Muscle layer of duodenum (tissue), 2 donors: ENCODE data around the gene ABCF3.

Experiments
- H3K27ac ChIP-seq: one replicate; pipeline ENCODE4 v1.7.0; 2013; ENCODE audit warnings: mild to moderate bottlenecking, low read length
- H3K27me3 ChIP-seq: one replicate; pipeline ENCODE4 v1.7.0; 2013; ENCODE audit warnings: low read depth, mild to moderate bottlenecking, control low read depth, low read length
- H3K36me3 ChIP-seq, 2 donors: one replicate each; pipeline ENCODE4 v1.7.0; 2013; ENCODE audit warnings: low read length in 2 of 2, control low read depth in 1 of 2, mild to moderate bottlenecking in 1 of 2; ENCODE audit not compliant: insufficient read depth in 2 of 2, control insufficient read depth in 1 of 2
- H3K4me1 ChIP-seq, 2 donors: one replicate each; pipeline ENCODE4 v1.7.0; 2013; ENCODE audit warnings: low read length in 2 of 2, mild to moderate bottlenecking in 2 of 2, control low read depth in 1 of 2, moderate library complexity in 1 of 2; ENCODE audit not compliant: insufficient read depth in 2 of 2, control insufficient read depth in 1 of 2
- H3K4me3 ChIP-seq, 2 donors: one replicate each; pipeline ENCODE4 v1.7.0; 2013; ENCODE audit warnings: low read length in 2 of 2, low read depth in 1 of 2, mild to moderate bottlenecking in 1 of 2
- H3K9me3 ChIP-seq, 2 donors: one replicate each; pipeline ENCODE4 v1.7.0; 2013; ENCODE audit warnings: low read length in 2 of 2, control low read depth in 1 of 2, mild to moderate bottlenecking in 1 of 2; ENCODE audit not compliant: control insufficient read depth in 1 of 2
- donor health status: healthy.

ABCF3 gene

GRCh38 chr3:184168363-184169120 is 17.5 kb upstream of the ABCF3 start:
- Histone ChIP-seq H3K36me3 (peaks cover 69 to 89% of the 10 kb centered on the region in 2 donors), H3K4me1 (peaks cover 0 to 13% of the 10 kb centered on the region in 2 donors), H3K27me3 (no peaks in the 10 kb centered on the region), H3K27ac (peak overlapping the region; percentile 13), H3K9me3 (no peaks in the 10 kb centered on the region), H3K4me3 (no peak overlapping the region)

GRCh38 chr3:184169896-184170875 is 15.8 kb upstream of the ABCF3 start:
- peaks cover 0 to 14% of the 10 kb centered on the region in 2 donors for H3K4me1 ChIP-seq
- H3K27ac ChIP-seq: no peak overlapping the region
- H3K36me3 ChIP-seq: peaks cover 53 to 73% of the 10 kb centered on the region in 2 donors
- H3K27me3 ChIP-seq: no peaks in the 10 kb centered on the region
- no peak overlapping the region for H3K4me3 ChIP-seq
- no peaks in the 10 kb centered on the region for H3K9me3 ChIP-seq

- Histone ChIP-seq H3K27me3 (no peaks in the 10 kb centered on the region), H3K4me3 (no peak overlapping the region), H3K4me1 (peaks cover 8 to 26% of the 10 kb centered on the region in 2 donors), H3K36me3 (peaks cover 40 to 64% of the 10 kb centered on the region in 2 donors), H3K9me3 (no peaks in the 10 kb centered on the region), H3K27ac (no peak overlapping the region)
These were observed 14.4 kb upstream of the ABCF3 start for GRCh38 chr3:184171562-184171961.

DNA sequence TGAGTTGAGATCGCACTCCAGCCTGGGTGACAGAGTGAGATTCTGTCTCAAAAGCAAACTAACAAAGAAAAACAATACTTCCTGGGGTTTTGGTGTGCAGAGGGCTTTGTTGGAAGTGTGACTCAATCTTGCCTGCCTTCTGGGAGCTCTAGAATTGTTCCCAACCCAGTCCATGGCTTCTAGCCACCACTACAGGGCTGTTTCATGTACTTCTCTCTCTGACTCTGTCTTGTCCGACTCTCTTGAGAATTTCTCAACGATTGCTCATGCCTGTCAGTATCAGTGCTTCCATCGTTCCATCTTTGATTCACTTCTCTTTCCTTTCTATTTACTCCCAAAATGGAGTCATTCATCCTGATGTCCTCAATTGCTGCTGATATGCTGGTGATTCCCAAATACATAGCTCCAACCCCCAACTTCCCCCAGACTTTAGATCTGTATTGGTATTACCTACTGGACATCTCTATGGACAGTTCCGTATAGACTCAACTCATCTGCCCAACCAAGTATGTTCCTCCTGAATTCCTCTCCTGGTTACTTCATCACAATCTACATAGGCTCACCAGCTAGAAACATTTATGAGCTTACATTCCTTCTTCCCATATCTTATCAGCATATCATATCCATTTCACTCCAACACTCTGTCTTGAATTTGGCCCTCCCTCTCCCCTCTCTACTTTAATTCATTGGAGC is 13.2 kb upstream of the ABCF3 start:
- no peaks in the 10 kb centered on the region for H3K9me3 ChIP-seq
- no peak overlapping the region for H3K27ac ChIP-seq
- H3K4me3 ChIP-seq: no peak overlapping the region
- H3K4me1 ChIP-seq: peaks cover 15 to 38% of the 10 kb centered on the region in 2 donors
- peaks cover 27 to 61% of the 10 kb centered on the region in 2 donors for H3K36me3 ChIP-seq
- H3K27me3 ChIP-seq: no peaks in the 10 kb centered on the region

DNA sequence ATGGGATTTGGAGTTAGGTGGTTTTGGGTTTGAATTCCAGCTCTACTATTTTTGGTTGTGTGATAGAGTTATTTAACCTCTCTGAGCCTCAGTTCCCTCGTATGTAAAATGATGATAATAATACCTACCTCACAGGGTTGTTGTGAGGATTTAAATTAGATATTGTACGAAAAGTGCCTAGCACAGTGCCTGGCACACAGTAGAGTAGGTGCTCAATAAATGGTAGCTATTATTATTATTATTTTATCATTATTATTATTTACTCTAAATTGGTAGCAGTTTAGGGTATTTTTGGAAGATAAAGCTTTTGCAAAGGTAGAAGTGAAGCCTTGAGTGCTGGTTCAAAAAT is 12.7 kb upstream of the ABCF3 start:
- Histone ChIP-seq H3K27me3 (no peaks in the 10 kb centered on the region), H3K36me3 (peaks cover 27 to 61% of the 10 kb centered on the region in 2 donors), H3K4me1 (peaks cover 15 to 43% of the 10 kb centered on the region in 2 donors), H3K9me3 (no peaks in the 10 kb centered on the region), H3K27ac (no peak overlapping the region), H3K4me3 (no peak overlapping the region)

- Histone ChIP-seq H3K27me3 (no peaks in the 10 kb centered on the region), H3K9me3 (no peaks in the 10 kb centered on the region), H3K36me3 (peaks cover 27 to 62% of the 10 kb centered on the region in 2 donors), H3K27ac (peak overlapping the region; percentile 28), H3K4me1 (peaks cover 15 to 38% of the 10 kb centered on the region in 2 donors), H3K4me3 (no peak overlapping the region)
These were observed 11.7 kb upstream of the ABCF3 start for GRCh38 chr3:184174284-184174645.

GRCh38 chr3:184174646-184175492 is 11.1 kb upstream of the ABCF3 start, which contains the start of gene AP2M1:
Gene AP2M1 (plus strand): TSS chr3:184174855. CDS start chr3:184176994, 2,139 bp downstream.
- peaks cover 33 to 63% of the 10 kb centered on the region in 2 donors for H3K36me3 ChIP-seq
- H3K27me3 ChIP-seq: no peaks in the 10 kb centered on the region
- H3K27ac ChIP-seq: peak within 1 kb of the TSS; percentile 95
- no peaks in the 10 kb centered on the region for H3K9me3 ChIP-seq
- peak within 1 kb of the TSS; percentile 66 to 96 for H3K4me3 ChIP-seq
- H3K4me1 ChIP-seq: peaks cover 15 to 36% of the 10 kb centered on the region in 2 donors

GRCh38 chr3:184175506-184175905 is 10.5 kb upstream of the ABCF3 start:
- Histone ChIP-seq H3K27me3 (no peaks in the 10 kb centered on the region), H3K27ac (peak overlapping the region; percentile 95), H3K4me3 (peak overlapping the region; percentile 66 to 96), H3K9me3 (no peaks in the 10 kb centered on the region), H3K4me1 (peaks cover 15 to 36% of the 10 kb centered on the region in 2 donors), H3K36me3 (peaks cover 40 to 63% of the 10 kb centered on the region in 2 donors)

DNA sequence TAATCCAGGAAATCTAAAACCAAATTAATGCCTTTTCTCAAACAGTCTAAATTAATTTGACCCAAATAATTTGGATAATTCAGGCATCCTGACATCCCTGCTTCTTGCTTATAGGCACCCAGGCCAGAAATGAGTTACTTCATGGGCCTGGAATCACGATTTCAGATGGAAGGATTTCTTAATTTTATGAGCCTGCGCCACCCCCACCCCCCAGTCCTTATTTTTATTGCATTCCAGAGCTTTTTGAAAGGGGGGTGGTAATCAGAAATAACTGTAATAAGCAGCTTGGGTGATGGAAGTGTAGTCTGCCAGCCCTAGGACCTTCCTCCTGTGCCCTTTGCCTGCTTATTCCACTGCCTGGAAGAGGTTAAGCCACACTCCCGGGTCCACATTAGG is 10.0 kb upstream of the ABCF3 start:
- H3K4me3 ChIP-seq: peak overlapping the region; percentile 66 to 96
- peaks cover 41 to 63% of the 10 kb centered on the region in 2 donors for H3K36me3 ChIP-seq
- H3K27ac ChIP-seq: peak overlapping the region; percentile 95
- no peaks in the 10 kb centered on the region for H3K27me3 ChIP-seq
- H3K9me3 ChIP-seq: no peaks in the 10 kb centered on the region
- peaks cover 15 to 36% of the 10 kb centered on the region in 2 donors for H3K4me1 ChIP-seq
